Measurements from ENCODE around the gene TFCP2.

The TFCP2 gene

DNA sequence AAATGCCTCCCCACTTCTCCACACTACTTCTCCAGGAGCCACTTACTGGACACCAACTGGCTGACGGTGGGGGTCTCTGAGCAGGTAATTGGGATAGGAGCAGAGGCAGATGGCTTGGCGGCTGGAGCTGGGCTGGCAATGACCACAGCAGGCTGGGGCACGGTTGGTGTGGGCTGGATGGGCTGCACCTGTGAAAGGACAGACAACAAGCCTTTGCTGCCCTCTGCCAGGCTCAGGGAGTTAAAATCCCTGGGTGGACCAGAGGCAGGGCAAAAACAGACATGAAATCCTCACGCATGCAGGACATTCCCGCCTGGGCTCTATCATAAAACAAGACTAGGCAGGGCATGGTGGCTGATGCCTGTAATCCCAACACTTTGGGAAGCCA, 19.3 kb upstream of the TFCP2 start:
- no peak for DNase-seq
- Histone ChIP-seq H3K27ac (no peak overlapping the region), H3K36me3 (replicated peaks) (no peaks in the 10 kb centered on the region), H3K4me3 (ENCODE audit: low read depth, low read length) (no peak overlapping the region), H3K27me3 (replicated peaks) (no peaks in the 10 kb centered on the region)
- in situ Hi-C loops (cut with HindIII; ENCODE audit: low pct_ligation_motif_present, low sequenced_read_pairs), result no loop called here
- TF ChIP-seq, protein P1, sequence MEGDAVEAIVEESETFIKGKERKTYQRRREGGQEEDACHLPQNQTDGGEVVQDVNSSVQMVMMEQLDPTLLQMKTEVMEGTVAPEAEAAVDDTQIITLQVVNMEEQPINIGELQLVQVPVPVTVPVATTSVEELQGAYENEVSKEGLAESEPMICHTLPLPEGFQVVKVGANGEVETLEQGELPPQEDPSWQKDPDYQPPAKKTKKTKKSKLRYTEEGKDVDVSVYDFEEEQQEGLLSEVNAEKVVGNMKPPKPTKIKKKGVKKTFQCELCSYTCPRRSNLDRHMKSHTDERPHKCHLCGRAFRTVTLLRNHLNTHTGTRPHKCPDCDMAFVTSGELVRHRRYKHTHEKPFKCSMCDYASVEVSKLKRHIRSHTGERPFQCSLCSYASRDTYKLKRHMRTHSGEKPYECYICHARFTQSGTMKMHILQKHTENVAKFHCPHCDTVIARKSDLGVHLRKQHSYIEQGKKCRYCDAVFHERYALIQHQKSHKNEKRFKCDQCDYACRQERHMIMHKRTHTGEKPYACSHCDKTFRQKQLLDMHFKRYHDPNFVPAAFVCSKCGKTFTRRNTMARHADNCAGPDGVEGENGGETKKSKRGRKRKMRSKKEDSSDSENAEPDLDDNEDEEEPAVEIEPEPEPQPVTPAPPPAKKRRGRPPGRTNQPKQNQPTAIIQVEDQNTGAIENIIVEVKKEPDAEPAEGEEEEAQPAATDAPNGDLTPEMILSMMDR (IDR thresholded peaks at IDR 0.05; ENCODE audit: low read depth, low read length, missing control alignments), result no peak

GRCh38 chr12:51191516-51192283, 18.8 kb upstream of the TFCP2 start:
- no peak for DNase-seq
- TF ChIP-seq, protein P1 (IDR thresholded peaks at IDR 0.05; ENCODE audit: low read depth, low read length, missing control alignments), result no peak
- Histone ChIP-seq H3K4me3 (ENCODE audit: low read depth, low read length) (no peak overlapping the region), H3K27ac (no peak overlapping the region), H3K36me3 (replicated peaks) (no peaks in the 10 kb centered on the region), H3K27me3 (replicated peaks) (no peaks in the 10 kb centered on the region)
- in situ Hi-C loops (cut with HindIII; ENCODE audit: low pct_ligation_motif_present, low sequenced_read_pairs), result no loop called here

- in situ Hi-C loops (cut with HindIII; ENCODE audit: low pct_ligation_motif_present, low sequenced_read_pairs), result no loop called here
- no peak overlapping the region for H3K27ac ChIP-seq
- no peak overlapping the region for H3K4me3 ChIP-seq (ENCODE audit: low read depth, low read length)
- TF ChIP-seq, protein P1 (IDR thresholded peaks at IDR 0.05; ENCODE audit: low read depth, low read length, missing control alignments), result no peak
- H3K36me3 ChIP-seq (replicated peaks), result no peaks in the 10 kb centered on the region
- no peak for DNase-seq
- no peaks in the 10 kb centered on the region for H3K27me3 ChIP-seq (replicated peaks)
Observed at GRCh38 chr12:51190820-51191219, 17.9 kb upstream of the TFCP2 start.

- Histone ChIP-seq H3K4me3 (ENCODE audit: low read depth, low read length) (no peak overlapping the region), H3K27me3 (replicated peaks) (no peaks in the 10 kb centered on the region), H3K27ac (no peak overlapping the region), H3K36me3 (replicated peaks) (no peaks in the 10 kb centered on the region)
- no peak for DNase-seq
- in situ Hi-C loops (cut with HindIII; ENCODE audit: low pct_ligation_motif_present, low sequenced_read_pairs), result no loop called here
- TF ChIP-seq, protein P1 (IDR thresholded peaks at IDR 0.05; ENCODE audit: low read depth, low read length, missing control alignments), result no peak
Observed at GRCh38 chr12:51189790-51190355, 16.9 kb upstream of the TFCP2 start.

GRCh38 chr12:51188359-51189051, 15.6 kb upstream of the TFCP2 start:
- in situ Hi-C loops (cut with HindIII; ENCODE audit: low pct_ligation_motif_present, low sequenced_read_pairs), result no loop called here
- Histone ChIP-seq H3K36me3 (replicated peaks) (no peaks in the 10 kb centered on the region), H3K4me3 (ENCODE audit: low read depth, low read length) (no peak overlapping the region), H3K27me3 (replicated peaks) (no peaks in the 10 kb centered on the region), H3K27ac (no peak overlapping the region)
- TF ChIP-seq, protein P1 (IDR thresholded peaks at IDR 0.05; ENCODE audit: low read depth, low read length, missing control alignments), result no peak
- DNase-seq, result no peak
